ENCODE data around the gene KCTD2. TPM values are rescaled to one million over a fixed set of nuclear protein-coding genes. Genes with fewer than 3 reads are reported as not detected.
A peak's percentile ranks its signal among the peaks of the same experiment; 100 is the strongest.

Gene KCTD2
- total and polyA plus RNA-seq, 2 of the 13 experiments (the other 11 are each of a cell fraction or from before 2014, with no cell fraction given): 28.3 to 32.6 TPM

DNA sequence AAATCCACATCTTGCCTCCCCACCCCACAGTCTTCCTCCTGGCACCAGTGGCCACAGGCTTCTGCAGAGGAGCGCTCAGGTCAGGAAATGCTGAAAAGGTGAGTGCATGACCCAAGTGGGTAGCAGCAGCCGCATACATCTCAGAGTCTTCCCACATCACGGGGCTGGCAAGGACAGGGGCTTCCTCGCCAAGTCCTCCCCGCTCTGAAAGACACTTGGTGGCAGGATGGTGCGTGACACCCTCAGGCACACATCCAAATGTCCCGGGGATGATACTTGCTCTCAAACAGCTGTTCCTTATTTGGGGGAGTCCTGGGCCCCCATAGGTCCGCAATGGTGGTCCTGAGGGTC lies 32.0 kb downstream of the KCTD2 start (continued):
- TF ChIP-seq, protein P1, sequence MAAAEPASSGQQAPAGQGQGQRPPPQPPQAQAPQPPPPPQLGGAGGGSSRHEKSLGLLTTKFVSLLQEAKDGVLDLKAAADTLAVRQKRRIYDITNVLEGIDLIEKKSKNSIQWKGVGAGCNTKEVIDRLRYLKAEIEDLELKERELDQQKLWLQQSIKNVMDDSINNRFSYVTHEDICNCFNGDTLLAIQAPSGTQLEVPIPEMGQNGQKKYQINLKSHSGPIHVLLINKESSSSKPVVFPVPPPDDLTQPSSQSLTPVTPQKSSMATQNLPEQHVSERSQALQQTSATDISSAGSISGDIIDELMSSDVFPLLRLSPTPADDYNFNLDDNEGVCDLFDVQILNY (CRISPR knock-in tag; conservative IDR thresholded peaks at IDR 0.05): no peak
- TF ChIP-seq NRL (CRISPR knock-in tag; IDR thresholded peaks at IDR 0.05; ENCODE audit: borderline replicate concordance): no peak
- TF ChIP-seq ZMAT5 (CRISPR knock-in tag; IDR thresholded peaks at IDR 0.05; ENCODE audit: borderline replicate concordance, low read depth): no peak
- 0 out of 2 replicates have a peak, but pooled peaks have one; percentile 17 for TF ChIP-seq PHF20 (CRISPR knock-in tag; IDR thresholded peaks at IDR 0.05)
- no peak for TF ChIP-seq SAP130 (CRISPR knock-in tag; IDR thresholded peaks at IDR 0.05; ENCODE audit: low read depth)

GRCh38 chr17:75081611-75082540 lies 34.9 kb downstream of the KCTD2 start:
- whole genome bisulfite sequencing (ENCODE audit: low lambda C conversion rate): 44% methylated on average over 13 of the region's 13 CpGs
- no peaks in the 10 kb centered on the region for H4K20me1 ChIP-seq (ENCODE audit: insufficient read depth, low read length)
- intact Hi-C loops (cut with micrococcal nuclease; ENCODE audit: unreplicated experiment): no loop called here
- no peaks in the 10 kb centered on the region for H3K9me3 ChIP-seq (ENCODE audit: low read length)
- no peak overlapping the region for H3K9ac ChIP-seq (ENCODE audit: insufficient read depth, low read depth, low read length)
- no peaks in the 10 kb centered on the region for H3K36me3 ChIP-seq (replicated peaks in 1 of 2; ENCODE audit: control insufficient read depth in 1 of 2, insufficient read depth in 2 of 2, low read length in 2 of 2)
- BruUV-seq (replicated peaks): no TSS peak
- POLR2A ChIA-PET: interaction anchor here (1.1 kb wide), 1 partner anchor 10 kb away, joined by 3 read pairs; no protein-coding TSS in a partner anchor
- FAIRE-seq (no peak), DNase-seq (ENCODE audit: low spot score) (no peak), ATAC-seq (no peak)
- H3K79me2 ChIP-seq (ENCODE audit: insufficient read depth, low read length): no peaks in the 10 kb centered on the region
- H3K27ac ChIP-seq (ENCODE audit: extremely low read length, insufficient read depth, low read length): no peak overlapping the region
- no peak for TF ChIP-seq KLF16 (CRISPR knock-in tag; IDR thresholded peaks at IDR 0.05)
- TF ChIP-seq ZNF780A (CRISPR knock-in tag; IDR thresholded peaks at IDR 0.05): 0 out of 2 replicates have a peak, but pooled peaks have one; percentile 47
- TF ChIP-seq, protein P2, sequence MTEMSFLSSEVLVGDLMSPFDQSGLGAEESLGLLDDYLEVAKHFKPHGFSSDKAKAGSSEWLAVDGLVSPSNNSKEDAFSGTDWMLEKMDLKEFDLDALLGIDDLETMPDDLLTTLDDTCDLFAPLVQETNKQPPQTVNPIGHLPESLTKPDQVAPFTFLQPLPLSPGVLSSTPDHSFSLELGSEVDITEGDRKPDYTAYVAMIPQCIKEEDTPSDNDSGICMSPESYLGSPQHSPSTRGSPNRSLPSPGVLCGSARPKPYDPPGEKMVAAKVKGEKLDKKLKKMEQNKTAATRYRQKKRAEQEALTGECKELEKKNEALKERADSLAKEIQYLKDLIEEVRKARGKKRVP (CRISPR knock-in tag; IDR thresholded peaks at IDR 0.05): peak in 1 of 2 experiments; percentile 35; a peak in 1 of 4 replicates
- TF ChIP-seq ZSCAN21 (CRISPR knock-in tag; IDR thresholded peaks at IDR 0.05; ENCODE audit: borderline replicate concordance): no peak
- peak; percentile 92 for TF ChIP-seq ZNF652 (CRISPR knock-in tag; IDR thresholded peaks at IDR 0.05; ENCODE audit: borderline replicate concordance, low read depth)
- 0 out of 2 replicates have a peak, but pooled peaks have one; percentile 33 for TF ChIP-seq HOXA9 (CRISPR knock-in tag; IDR thresholded peaks at IDR 0.05; ENCODE audit: borderline replicate concordance)
- H3K4me3 ChIP-seq (replicated peaks in 1 of 3; ENCODE audit: insufficient read depth in 1 of 3, low read depth in 2 of 3, low read length in 3 of 3): no peak overlapping the region
- CTCF ChIA-PET (ENCODE audit: low intra/inter-chr PET ratio, low total read pairs): no interaction called here
- peaks cover 0 to 13% of the 10 kb centered on the region in 2 experiments; a peak in 2 of 5 replicates for H3K27me3 ChIP-seq (ENCODE audit: control insufficient read depth in 1 of 2, insufficient read depth in 2 of 2, low read length in 2 of 2)
- H2AFZ ChIP-seq (ENCODE audit: low read length): no peak overlapping the region
- no peak overlapping the region; the same call in 1 of the 2 replicates for H3K4me2 ChIP-seq (ENCODE audit: low read depth, low read length)
- in situ Hi-C loops (cut with HindIII; ENCODE audit: extremely low pct_ligation_motif_present, low pct_unique_long_range_greater_than_20kb): no loop called here
- peaks cover 98% of the 10 kb centered on the region for H3K4me1 ChIP-seq (ENCODE audit: insufficient read depth, low read length)

Data from HepG2 (cell line).